ENCODE measurements around the gene PUM2.

The PUM2 gene

DNA sequence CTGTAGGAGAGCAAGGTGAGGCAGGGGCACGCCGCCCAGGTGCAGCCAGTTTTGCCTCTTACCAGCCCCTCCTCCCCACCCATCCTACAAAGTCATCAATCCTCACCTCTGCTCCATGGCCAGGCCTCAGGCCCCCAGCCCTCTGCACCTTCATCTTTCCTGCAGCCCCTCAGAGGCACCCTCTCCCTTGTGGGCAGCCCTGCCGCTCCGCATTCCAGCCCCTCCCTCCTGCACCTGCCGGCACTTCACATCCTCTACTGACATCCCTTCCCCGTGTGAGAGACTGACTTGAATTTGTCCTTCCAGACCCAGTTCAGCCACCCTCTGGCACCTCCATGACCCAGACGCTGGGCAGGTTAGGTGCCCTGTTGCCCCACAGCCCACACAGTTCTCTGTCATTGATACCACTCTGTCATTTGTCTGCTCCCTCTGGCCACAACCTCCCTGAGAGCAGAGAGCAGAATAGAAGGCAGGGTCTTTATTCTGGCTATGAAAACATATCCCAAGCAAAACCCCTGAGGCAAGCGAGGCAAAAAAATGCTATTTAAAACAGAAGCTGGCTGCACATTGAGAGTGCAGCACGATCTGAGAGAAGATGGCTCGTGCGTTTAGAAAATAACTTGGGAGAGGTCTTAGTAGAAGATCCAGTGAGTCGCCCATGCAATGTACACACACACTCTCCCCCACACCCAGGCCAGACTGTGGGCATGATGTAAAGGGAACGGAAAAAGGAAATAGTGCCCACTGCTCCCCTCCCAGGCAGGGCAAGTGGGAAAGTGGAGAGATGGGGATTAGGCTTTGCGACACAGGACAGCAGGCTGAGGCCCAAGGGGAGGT, 151.6 kb downstream of the PUM2 start:
- DNase-seq: no peak
